NCI-H69 (cell line): ENCODE measurements around the gene SESTD1.
"Not testable (repeated sequence)": the region's sequence is repeated elsewhere in the genome, so short reads cannot be mapped to it uniquely, and the experiment has no call there.

ENCODE experiments used
- DNase-seq: peaks from one replicate; lab custom pipeline; 2025; lab: John Stamatoyannopoulos, UW

Gene SESTD1

GRCh38 chr2:179239195-179239594 is 25.4 kb downstream of the SESTD1 start:
- peak; percentile 49 for DNase-seq

GRCh38 chr2:179238027-179238426 is 26.6 kb downstream of the SESTD1 start:
- peak; percentile 30 for DNase-seq

- peak; percentile 39 for DNase-seq
Observed at GRCh38 chr2:179237209-179237946, 27.3 kb downstream of the SESTD1 start.

- DNase-seq, result peak; percentile 6
Observed at GRCh38 chr2:179235463-179236108, 29.0 kb downstream of the SESTD1 start.

GRCh38 chr2:179234658-179235240 is 29.9 kb downstream of the SESTD1 start:
- DNase-seq, result no peak

GRCh38 chr2:179233626-179234430 is 30.8 kb downstream of the SESTD1 start:
- no peak for DNase-seq

GRCh38 chr2:179233083-179233490 is 31.5 kb downstream of the SESTD1 start:
- DNase-seq, result no peak

- no peak for DNase-seq
Observed at GRCh38 chr2:179226961-179227259, 37.7 kb downstream of the SESTD1 start.

- DNase-seq, result peak; percentile 85
Observed at GRCh38 chr2:179226203-179226960, 38.2 kb downstream of the SESTD1 start.

GRCh38 chr2:179224361-179224760 is 40.3 kb downstream of the SESTD1 start:
- no peak for DNase-seq

- DNase-seq, result no peak
Observed at GRCh38 chr2:179222076-179222475, 42.6 kb downstream of the SESTD1 start.

- peak; percentile 73 for DNase-seq
Observed at GRCh38 chr2:179218848-179219594, 45.6 kb downstream of the SESTD1 start.

- DNase-seq, result not testable (repeated sequence)
Observed at GRCh38 chr2:179214671-179215070, 50.0 kb downstream of the SESTD1 start.

- no peak for DNase-seq
Observed at GRCh38 chr2:179211355-179211754, 53.3 kb downstream of the SESTD1 start.

GRCh38 chr2:179208277-179208676 is 56.4 kb downstream of the SESTD1 start:
- DNase-seq, result not testable (repeated sequence)

GRCh38 chr2:179207047-179207446 is 57.6 kb downstream of the SESTD1 start:
- no peak for DNase-seq

- peak; percentile 48 for DNase-seq
Observed at GRCh38 chr2:179201869-179202268, 62.8 kb downstream of the SESTD1 start.

GRCh38 chr2:179195926-179196590 is 68.6 kb downstream of the SESTD1 start:
- DNase-seq, result not testable (repeated sequence)

- no peak for DNase-seq
Observed at GRCh38 chr2:179195141-179195540, 69.5 kb downstream of the SESTD1 start.

GRCh38 chr2:179193759-179194394 is 70.8 kb downstream of the SESTD1 start:
- DNase-seq, result no peak
